ENCODE results near the gene TENM4. TPM values are rescaled to one million over a fixed set of nuclear protein-coding genes. Genes with fewer than 3 reads are reported as not detected.
A peak's percentile ranks its signal among the peaks of the same experiment; 100 is the strongest.

The TENM4 gene
- total RNA-seq, 2 donors from 2014 or later, result 68.2 to 130 TPM

DNA sequence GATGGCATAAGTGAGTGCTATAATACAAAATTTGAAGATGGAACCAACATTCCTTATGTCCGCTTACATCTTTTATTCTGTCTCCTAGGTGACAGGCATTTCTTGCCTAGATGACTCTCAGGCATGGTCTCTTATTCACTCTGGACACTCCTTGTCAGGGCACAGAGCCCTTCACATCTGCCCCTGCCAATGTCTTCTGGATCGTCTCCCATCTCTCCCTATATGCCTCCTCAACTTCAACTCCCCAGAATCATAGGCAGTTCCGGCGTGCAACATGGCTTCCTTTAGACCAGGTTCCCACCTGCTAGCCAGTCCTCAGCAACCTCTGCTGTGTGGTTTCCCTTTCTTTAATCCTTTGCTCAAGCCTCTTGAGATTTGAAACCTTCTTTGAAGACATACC is 300.9 kb downstream of the TENM4 start:
- Mint-ChIP-seq H3K27ac (peak overlapping the region; percentile 59), H3K36me3 (ENCODE audit: low read depth) (peaks cover 21% of the 10 kb centered on the region), H3K9me3 (peaks cover 20% of the 10 kb centered on the region), H3K4me3 (no peak overlapping the region), H3K4me1 (peaks cover 20% of the 10 kb centered on the region), H3K27me3 (ENCODE audit: insufficient read depth) (no peaks in the 10 kb centered on the region)
- H3K27me3 ChIP-seq (ENCODE audit: control insufficient read depth, insufficient read depth, low read length, poor library complexity, severe bottlenecking), result no peaks in the 10 kb centered on the region
- 93 to 96% methylated on average over 4 of the region's 4 CpGs for WGBS, 2 experiments (ENCODE audit: insufficient coverage in 1 of 2, insufficient read length in 1 of 2)
- H3K36me3 ChIP-seq (ENCODE audit: control insufficient read depth, insufficient read depth, low read length), result no peaks in the 10 kb centered on the region
- TF ChIP-seq, protein P1, sequence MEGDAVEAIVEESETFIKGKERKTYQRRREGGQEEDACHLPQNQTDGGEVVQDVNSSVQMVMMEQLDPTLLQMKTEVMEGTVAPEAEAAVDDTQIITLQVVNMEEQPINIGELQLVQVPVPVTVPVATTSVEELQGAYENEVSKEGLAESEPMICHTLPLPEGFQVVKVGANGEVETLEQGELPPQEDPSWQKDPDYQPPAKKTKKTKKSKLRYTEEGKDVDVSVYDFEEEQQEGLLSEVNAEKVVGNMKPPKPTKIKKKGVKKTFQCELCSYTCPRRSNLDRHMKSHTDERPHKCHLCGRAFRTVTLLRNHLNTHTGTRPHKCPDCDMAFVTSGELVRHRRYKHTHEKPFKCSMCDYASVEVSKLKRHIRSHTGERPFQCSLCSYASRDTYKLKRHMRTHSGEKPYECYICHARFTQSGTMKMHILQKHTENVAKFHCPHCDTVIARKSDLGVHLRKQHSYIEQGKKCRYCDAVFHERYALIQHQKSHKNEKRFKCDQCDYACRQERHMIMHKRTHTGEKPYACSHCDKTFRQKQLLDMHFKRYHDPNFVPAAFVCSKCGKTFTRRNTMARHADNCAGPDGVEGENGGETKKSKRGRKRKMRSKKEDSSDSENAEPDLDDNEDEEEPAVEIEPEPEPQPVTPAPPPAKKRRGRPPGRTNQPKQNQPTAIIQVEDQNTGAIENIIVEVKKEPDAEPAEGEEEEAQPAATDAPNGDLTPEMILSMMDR (conservative IDR thresholded peaks at IDR 0.05), result no peak
- DNase-seq, result no peak
- no peak overlapping the region for H3K9ac ChIP-seq (ENCODE audit: extremely low read depth, low read length, poor library complexity, severe bottlenecking)
- peaks cover 9% of the 10 kb centered on the region for H3K4me1 ChIP-seq (ENCODE audit: control insufficient read depth, insufficient read depth, low read length)
- no peak overlapping the region for H3K27ac ChIP-seq (ENCODE audit: low read depth, low read length)
- H3K9me3 ChIP-seq (ENCODE audit: control insufficient read depth, low read length), result peaks cover 6% of the 10 kb centered on the region
- no peak overlapping the region for H3K4me3 ChIP-seq (ENCODE audit: low read length)

DNA sequence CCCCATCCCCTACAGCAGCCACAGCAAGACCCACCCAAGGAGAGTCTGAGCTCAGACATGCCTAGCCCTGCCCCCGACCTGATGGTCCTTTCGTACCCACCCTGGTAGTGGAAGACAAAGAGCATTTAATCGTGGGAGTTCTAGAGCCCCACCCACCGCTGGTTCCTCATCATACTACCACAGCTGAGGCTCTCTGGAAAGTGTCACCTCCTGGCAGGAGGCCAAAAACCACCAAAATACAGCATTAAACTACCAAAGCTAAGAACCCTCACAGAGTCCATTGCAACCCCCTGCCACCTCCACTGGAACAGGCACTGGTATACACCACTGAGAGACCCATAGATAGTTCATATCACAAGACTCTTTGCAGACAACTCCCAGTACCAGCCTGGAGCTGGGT is 311.1 kb downstream of the TENM4 start:
- Histone ChIP-seq H3K27me3 (ENCODE audit: control insufficient read depth, insufficient read depth, low read length, poor library complexity, severe bottlenecking) (no peaks in the 10 kb centered on the region), H3K4me1 (ENCODE audit: control insufficient read depth, insufficient read depth, low read length) (no peaks in the 10 kb centered on the region), H3K4me3 (ENCODE audit: low read length) (no peak overlapping the region), H3K36me3 (ENCODE audit: control insufficient read depth, insufficient read depth, low read length) (no peaks in the 10 kb centered on the region), H3K9ac (ENCODE audit: extremely low read depth, low read length, poor library complexity, severe bottlenecking) (no peak overlapping the region), H3K27ac (ENCODE audit: low read depth, low read length) (no peak overlapping the region), H3K9me3 (ENCODE audit: control insufficient read depth, low read length) (peaks cover 57% of the 10 kb centered on the region)
- Mint-ChIP-seq H3K27ac (no peak overlapping the region), H3K36me3 (ENCODE audit: low read depth) (peaks cover 63% of the 10 kb centered on the region), H3K4me1 (peaks cover 28% of the 10 kb centered on the region), H3K9me3 (peaks cover 78% of the 10 kb centered on the region), H3K27me3 (ENCODE audit: insufficient read depth) (no peaks in the 10 kb centered on the region), H3K4me3 (no peak overlapping the region)
- no peak for DNase-seq
- TF ChIP-seq, protein P1 (conservative IDR thresholded peaks at IDR 0.05), result no peak
- 95% methylated on average over 4 of the region's 4 CpGs; no CpG with 5 or more reads in 1 of the 2 experiments for WGBS, 2 experiments (ENCODE audit: insufficient coverage in 1 of 2, insufficient read length in 1 of 2)

DNA sequence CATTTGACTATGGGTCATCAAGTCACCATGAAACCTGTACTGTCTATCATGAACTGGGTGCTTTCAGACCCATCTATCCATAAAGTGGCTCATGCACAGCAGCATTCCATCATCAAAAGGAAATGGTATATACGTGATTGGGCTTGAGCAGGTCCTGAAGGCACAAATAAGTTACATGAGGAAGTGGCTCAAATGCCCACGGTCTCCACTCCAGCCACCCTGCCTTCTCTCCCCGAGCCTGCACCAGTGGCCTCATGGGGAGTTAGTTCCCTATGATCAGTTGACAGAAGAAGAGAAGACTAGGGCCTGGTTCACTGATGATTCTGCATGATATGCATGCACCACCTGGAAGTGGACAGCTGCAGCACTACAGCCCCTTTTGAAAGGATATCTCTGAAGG is 312.5 kb downstream of the TENM4 start:
- Histone ChIP-seq H3K27ac (ENCODE audit: low read depth, low read length) (no peak overlapping the region), H3K27me3 (ENCODE audit: control insufficient read depth, insufficient read depth, low read length, poor library complexity, severe bottlenecking) (no peaks in the 10 kb centered on the region), H3K9ac (ENCODE audit: extremely low read depth, low read length, poor library complexity, severe bottlenecking) (no peak overlapping the region), H3K4me3 (ENCODE audit: low read length) (no peak overlapping the region), H3K4me1 (ENCODE audit: control insufficient read depth, insufficient read depth, low read length) (no peaks in the 10 kb centered on the region), H3K36me3 (ENCODE audit: control insufficient read depth, insufficient read depth, low read length) (no peaks in the 10 kb centered on the region), H3K9me3 (ENCODE audit: control insufficient read depth, low read length) (peaks cover 57% of the 10 kb centered on the region)
- Mint-ChIP-seq H3K27me3 (ENCODE audit: insufficient read depth) (no peaks in the 10 kb centered on the region), H3K4me1 (peaks cover 16% of the 10 kb centered on the region), H3K9me3 (peaks cover 78% of the 10 kb centered on the region), H3K36me3 (ENCODE audit: low read depth) (peaks cover 68% of the 10 kb centered on the region), H3K4me3 (no peak overlapping the region), H3K27ac (no peak overlapping the region)
- WGBS, 2 experiments (ENCODE audit: insufficient coverage in 1 of 2, insufficient read length in 1 of 2), result 91 to 100% methylated on average over 1 to 3 of the region's 3 CpGs
- TF ChIP-seq, protein P1 (conservative IDR thresholded peaks at IDR 0.05), result no peak
- DNase-seq, result no peak

Measured in endodermal cell (in vitro differentiated cells).